Fibroblast of mammary gland (primary cell): ENCODE data around the gene MED10.
A peak's percentile ranks its signal among the peaks of the same experiment; 100 is the strongest.

Source experiments
- DNase-seq: peaks from one replicate; pipeline ENCODE4 v3.0.0-alpha.2; 2010; ENCODE audit warnings: low read depth
- H3K4me3 ChIP-seq: 2 replicates; pipeline ENCODE4 v1.5.1; 2011; ENCODE audit warnings: low read depth, mild to moderate bottlenecking, low read length, moderate library complexity; ENCODE audit not compliant: control insufficient read depth
- CTCF ChIP-seq: conservative IDR thresholded peaks from 2 replicates; pipeline ENCODE4 v1.5.1; 2011; ENCODE audit warnings: low read depth, low read length, inconsistent platforms; ENCODE audit not compliant: control insufficient read depth, insufficient read depth

The MED10 gene

GRCh38 chr5:6344593-6344989 is 33.8 kb downstream of the MED10 start:
- no peak for DNase-seq
- no peak for TF ChIP-seq CTCF
- H3K4me3 ChIP-seq: no peak overlapping the region

- peak; percentile 1 for DNase-seq
- no peak overlapping the region for H3K4me3 ChIP-seq
- no peak for TF ChIP-seq CTCF
Measured at GRCh38 chr5:6343951-6344592, 34.3 kb downstream of the MED10 start.

GRCh38 chr5:6342689-6343315 is 35.5 kb downstream of the MED10 start:
- TF ChIP-seq CTCF: no peak
- no peak for DNase-seq
- no peak overlapping the region for H3K4me3 ChIP-seq

DNA sequence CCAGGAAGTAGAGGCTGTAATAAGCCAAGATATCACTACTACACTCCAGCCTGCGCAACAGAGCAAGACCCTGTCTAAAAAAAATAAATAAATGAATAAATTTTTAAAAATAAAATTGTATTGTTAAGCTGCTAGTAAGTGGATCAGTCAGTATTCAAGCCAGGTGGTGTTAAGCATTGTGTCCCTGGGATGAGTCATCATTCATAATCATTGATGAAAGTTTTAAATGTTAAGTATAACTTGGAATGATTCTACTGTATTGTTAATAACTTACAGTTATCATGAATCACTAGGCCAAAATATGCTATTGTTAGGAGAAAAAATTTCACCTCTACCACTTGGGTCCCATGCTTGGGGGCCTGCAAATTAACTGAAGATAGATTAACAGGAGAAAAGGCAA is 38.2 kb downstream of the MED10 start:
- H3K4me3 ChIP-seq: no peak overlapping the region
- no peak for DNase-seq
- TF ChIP-seq CTCF: no peak

- TF ChIP-seq CTCF: no peak
- DNase-seq: no peak
- H3K4me3 ChIP-seq: no peak overlapping the region
Measured at GRCh38 chr5:6338871-6339270, 39.5 kb downstream of the MED10 start.

- TF ChIP-seq CTCF: no peak
- no peak for DNase-seq
- no peak overlapping the region for H3K4me3 ChIP-seq
Measured at GRCh38 chr5:6338135-6338534, 40.2 kb downstream of the MED10 start.

DNA sequence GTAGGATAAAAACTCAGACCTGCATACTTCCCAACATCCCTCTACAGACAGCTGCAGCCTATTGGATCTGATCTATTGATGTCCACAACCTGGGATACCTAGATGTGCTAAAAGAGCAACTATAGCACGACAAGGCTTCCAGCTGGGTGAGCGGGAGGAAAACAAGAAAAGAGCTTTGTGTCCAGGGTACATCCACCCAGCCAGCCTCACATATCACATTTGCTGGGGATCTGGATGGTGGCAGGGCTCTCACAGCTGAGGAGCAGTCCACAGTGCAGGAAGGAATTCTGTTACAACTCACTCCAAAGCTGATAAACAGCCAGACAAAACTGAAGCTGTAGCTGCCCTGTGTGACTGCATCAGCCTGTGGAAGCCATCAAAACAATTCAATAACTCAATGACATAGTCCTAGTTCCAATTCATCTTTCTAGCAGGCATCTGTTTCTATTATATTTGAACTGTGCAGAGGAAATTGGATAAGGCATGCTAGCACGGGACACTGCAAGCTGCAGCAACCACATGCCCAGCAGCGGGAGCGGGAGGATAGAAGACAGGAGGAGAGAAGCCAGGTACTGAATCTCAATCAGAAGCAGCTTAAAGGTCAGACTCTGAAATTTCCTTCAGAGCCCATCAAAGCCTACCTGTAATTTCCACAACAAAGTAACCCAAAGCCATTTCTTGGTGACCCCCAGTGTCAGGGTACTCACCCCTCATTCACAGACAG is 45.0 kb downstream of the MED10 start:
- DNase-seq: no peak
- TF ChIP-seq CTCF: no peak
- no peak overlapping the region for H3K4me3 ChIP-seq
